ENCODE measurements around the gene IL4R. TPM values are rescaled to one million over a fixed set of nuclear protein-coding genes. Genes with fewer than 3 reads are reported as not detected.

Gene IL4R
- total RNA-seq, 1 donor from 2014 or later: 41.0 TPM

- peaks cover 29% of the 10 kb centered on the region for H3K4me1 Mint-ChIP-seq (ENCODE audit: low read depth)
- H3K9me3 Mint-ChIP-seq (ENCODE audit: low read depth): peaks cover 3% of the 10 kb centered on the region
- TF ChIP-seq CTCF (IDR thresholded peaks at IDR 0.05): no peak
- DNase-seq (ENCODE audit: low spot score): no peak
- no peak overlapping the region for H3K4me3 Mint-ChIP-seq (ENCODE audit: unreplicated experiment)
- H3K27me3 Mint-ChIP-seq (ENCODE audit: low read depth): no peaks in the 10 kb centered on the region
- H3K36me3 Mint-ChIP-seq (ENCODE audit: low read depth): no peaks in the 10 kb centered on the region
- H3K27ac Mint-ChIP-seq (ENCODE audit: unreplicated experiment): no peak overlapping the region
Observed at GRCh38 chr16:27311448-27311830, 2.3 kb upstream of the IL4R start.

- H3K27ac Mint-ChIP-seq (ENCODE audit: unreplicated experiment): no peak overlapping the region
- peaks cover 3% of the 10 kb centered on the region for H3K9me3 Mint-ChIP-seq (ENCODE audit: low read depth)
- H3K27me3 Mint-ChIP-seq (ENCODE audit: low read depth): no peaks in the 10 kb centered on the region
- peak; percentile 26 for DNase-seq (ENCODE audit: low spot score)
- no peak overlapping the region for H3K4me3 Mint-ChIP-seq (ENCODE audit: unreplicated experiment)
- no peaks in the 10 kb centered on the region for H3K36me3 Mint-ChIP-seq (ENCODE audit: low read depth)
- no peak for TF ChIP-seq CTCF (IDR thresholded peaks at IDR 0.05)
- peaks cover 33% of the 10 kb centered on the region for H3K4me1 Mint-ChIP-seq (ENCODE audit: low read depth)
Observed at GRCh38 chr16:27311897-27312303, 1.9 kb upstream of the IL4R start.

- Mint-ChIP-seq H3K27me3 (ENCODE audit: low read depth) (no peaks in the 10 kb centered on the region), H3K4me1 (ENCODE audit: low read depth) (peaks cover 42% of the 10 kb centered on the region), H3K9me3 (ENCODE audit: low read depth) (peaks cover 3% of the 10 kb centered on the region), H3K36me3 (ENCODE audit: low read depth) (no peaks in the 10 kb centered on the region), H3K27ac (ENCODE audit: unreplicated experiment) (no peak overlapping the region), H3K4me3 (ENCODE audit: unreplicated experiment) (peak overlapping the region; percentile 87)
- no peak for TF ChIP-seq CTCF (IDR thresholded peaks at IDR 0.05)
- DNase-seq (ENCODE audit: low spot score): no peak
Observed at GRCh38 chr16:27312580-27313421, 973 bp upstream of the IL4R start.

GRCh38 chr16:27314161-27314723 is 468 bp downstream of the IL4R start:
- Mint-ChIP-seq H3K9me3 (ENCODE audit: low read depth) (peaks cover under 1% of the 10 kb centered on the region), H3K4me1 (ENCODE audit: low read depth) (peaks cover 56% of the 10 kb centered on the region), H3K36me3 (ENCODE audit: low read depth) (peaks cover 1% of the 10 kb centered on the region), H3K4me3 (ENCODE audit: unreplicated experiment) (peak overlapping the region; percentile 87), H3K27ac (ENCODE audit: unreplicated experiment) (peak overlapping the region; percentile 91), H3K27me3 (ENCODE audit: low read depth) (no peaks in the 10 kb centered on the region)
- DNase-seq (ENCODE audit: low spot score): peak; percentile 83
- peak; percentile 14 for TF ChIP-seq CTCF (IDR thresholded peaks at IDR 0.05)

GRCh38 chr16:27314986-27315332 is 1.2 kb downstream of the IL4R start:
- Mint-ChIP-seq H3K4me1 (ENCODE audit: low read depth) (peaks cover 59% of the 10 kb centered on the region), H3K9me3 (ENCODE audit: low read depth) (no peaks in the 10 kb centered on the region), H3K27me3 (ENCODE audit: low read depth) (no peaks in the 10 kb centered on the region), H3K27ac (ENCODE audit: unreplicated experiment) (no peak overlapping the region), H3K36me3 (ENCODE audit: low read depth) (peaks cover 1% of the 10 kb centered on the region), H3K4me3 (ENCODE audit: unreplicated experiment) (peak overlapping the region; percentile 87)
- TF ChIP-seq CTCF (IDR thresholded peaks at IDR 0.05): no peak
- peak; percentile 60 for DNase-seq (ENCODE audit: low spot score)

All from chondrocyte (in vitro differentiated cells).